AG10803 (cell line): ENCODE data around the gene PYCR2.
"Not testable (repeated sequence)": the region's sequence is repeated elsewhere in the genome, so short reads cannot be mapped to it uniquely, and the experiment has no call there.

ENCODE experiments used
- DNase-seq: peaks from one replicate; pipeline ENCODE4 v3.0.0; 2010; ENCODE audit warnings: low read depth
- H3K4me3 ChIP-seq: 2 replicates; pipeline ENCODE4 v1.5.1; 2011; ENCODE audit warnings: mild to moderate bottlenecking, low read length, control low read depth
- CTCF ChIP-seq: conservative IDR thresholded peaks from 2 replicates; pipeline ENCODE4 v1.5.1; 2011; ENCODE audit warnings: mild to moderate bottlenecking, low read length, control low read depth, inconsistent platforms

PYCR2 gene

GRCh38 chr1:225934711-225935110, 10.7 kb upstream of the PYCR2 start:
- no peak for TF ChIP-seq CTCF

GRCh38 chr1:225933072-225933471, 9.0 kb upstream of the PYCR2 start:
- TF ChIP-seq CTCF = no peak
- DNase-seq = peak; percentile 37

More at GRCh38 chr1:225934711-225935110, 10.7 kb upstream of the PYCR2 start:
- H3K4me3 ChIP-seq = no peak overlapping the region
- no peak for DNase-seq

GRCh38 chr1:225931270-225932136, 7.5 kb upstream of the PYCR2 start:
- no peak for TF ChIP-seq CTCF
- DNase-seq = no peak
- no peak overlapping the region for H3K4me3 ChIP-seq

More at GRCh38 chr1:225933072-225933471, 9.0 kb upstream of the PYCR2 start:
- no peak overlapping the region for H3K4me3 ChIP-seq

- TF ChIP-seq CTCF = no peak
- H3K4me3 ChIP-seq = no peak overlapping the region
- DNase-seq = no peak
Measured at GRCh38 chr1:225930566-225930965, 6.5 kb upstream of the PYCR2 start.

- DNase-seq, H3K4me3 ChIP-seq: not testable (repeated sequence)
Measured at GRCh38 chr1:225929462-225929861, 5.4 kb upstream of the PYCR2 start.

- H3K4me3 ChIP-seq = no peak overlapping the region
- no peak for TF ChIP-seq CTCF
Measured at GRCh38 chr1:225928186-225929175, 4.4 kb upstream of the PYCR2 start.

GRCh38 chr1:225926551-225927113, 2.6 kb upstream of the PYCR2 start:
- no peak for DNase-seq
- no peak for TF ChIP-seq CTCF
- no peak overlapping the region for H3K4me3 ChIP-seq

More at GRCh38 chr1:225928186-225929175, 4.4 kb upstream of the PYCR2 start:
- no peak for DNase-seq
